ENCODE results near the gene FAM72B.
"Not testable (repeated sequence)": the region's sequence is repeated elsewhere in the genome, so short reads cannot be mapped to it uniquely, and the experiment has no call there.

- not testable (repeated sequence) for TF ChIP-seq EZH2phosphoT487 (conservative IDR thresholded peaks at IDR 0.05; ENCODE audit: low read length)
- TF ChIP-seq, protein P1, sequence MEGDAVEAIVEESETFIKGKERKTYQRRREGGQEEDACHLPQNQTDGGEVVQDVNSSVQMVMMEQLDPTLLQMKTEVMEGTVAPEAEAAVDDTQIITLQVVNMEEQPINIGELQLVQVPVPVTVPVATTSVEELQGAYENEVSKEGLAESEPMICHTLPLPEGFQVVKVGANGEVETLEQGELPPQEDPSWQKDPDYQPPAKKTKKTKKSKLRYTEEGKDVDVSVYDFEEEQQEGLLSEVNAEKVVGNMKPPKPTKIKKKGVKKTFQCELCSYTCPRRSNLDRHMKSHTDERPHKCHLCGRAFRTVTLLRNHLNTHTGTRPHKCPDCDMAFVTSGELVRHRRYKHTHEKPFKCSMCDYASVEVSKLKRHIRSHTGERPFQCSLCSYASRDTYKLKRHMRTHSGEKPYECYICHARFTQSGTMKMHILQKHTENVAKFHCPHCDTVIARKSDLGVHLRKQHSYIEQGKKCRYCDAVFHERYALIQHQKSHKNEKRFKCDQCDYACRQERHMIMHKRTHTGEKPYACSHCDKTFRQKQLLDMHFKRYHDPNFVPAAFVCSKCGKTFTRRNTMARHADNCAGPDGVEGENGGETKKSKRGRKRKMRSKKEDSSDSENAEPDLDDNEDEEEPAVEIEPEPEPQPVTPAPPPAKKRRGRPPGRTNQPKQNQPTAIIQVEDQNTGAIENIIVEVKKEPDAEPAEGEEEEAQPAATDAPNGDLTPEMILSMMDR (IDR thresholded peaks at IDR 0.05; ENCODE audit: insufficient read depth, low read length, poor library complexity, severe bottlenecking), result not testable (repeated sequence)
Measured at GRCh38 chr1:121232445-121233125, 48.4 kb upstream of the FAM72B start.
